Panc1 (cell line): Measurements from ENCODE around the gene SESN1. TPM values are rescaled to one million over a fixed set of nuclear protein-coding genes. Genes with fewer than 3 reads are reported as not detected.
"Not testable (repeated sequence)": the region's sequence is repeated elsewhere in the genome, so short reads cannot be mapped to it uniquely, and the experiment has no call there.

Experiments used
- ATAC-seq: fragments of 200-7000 bp; cut with Tn5 transposase; 2 replicates; pipeline ENCODE4 v1.9.1; 2020; ENCODE audit warnings: mild to moderate bottlenecking, moderate library complexity
- BruUV-seq: library from RNA; stranded (reverse); fragments of 400-500 nt; replicated peaks from 2 replicates; lab custom pipeline; 2021; lab: Mats Ljungman, UMichigan
- CTCF ChIA-PET: fragments of 300-600 bp; sonication (Branson Sonifier 250); formaldehyde crosslinking; loops from one replicate; lab custom pipeline; 2022; ENCODE audit warnings: antibody characterized with exemption; lab: Charles Lee
- POLR2A ChIA-PET: fragments of 300-600 bp; sonication (Branson Sonifier 250); formaldehyde crosslinking; loops from one replicate; lab custom pipeline; 2022; ENCODE audit warnings: antibody characterized with exemption; lab: Charles Lee
- DNase-seq: peaks from one replicate; pipeline ENCODE4 v3.0.0-alpha.2; 2010; ENCODE audit warnings: low read depth, low spot score
- H3K27ac ChIP-seq: 2 replicates; pipeline ENCODE4 v1.5.1; 2011; ENCODE audit warnings: mild to moderate bottlenecking, low read length, inconsistent platforms
- H3K27me3 ChIP-seq: fragments of 200-500 bp; sonication (Bioruptor generic); 2 replicates; pipeline ENCODE4 v1.6.0; 2014; ENCODE audit warnings: low read length, inconsistent platforms; ENCODE audit not compliant: control insufficient read depth, insufficient read depth
- H3K36me3 ChIP-seq: fragments of 200-500 bp; sonication (Bioruptor generic); 2 replicates; pipeline ENCODE4 v1.5.1; 2014; ENCODE audit warnings: inconsistent platforms, mild to moderate bottlenecking, low read length, moderate library complexity; ENCODE audit not compliant: control insufficient read depth, insufficient read depth
- H3K4me1 ChIP-seq: 2 replicates; pipeline ENCODE4 v1.5.1; 2011; ENCODE audit warnings: inconsistent platforms, mild to moderate bottlenecking, low read length, moderate library complexity; ENCODE audit not compliant: control insufficient read depth, insufficient read depth
- H3K4me3 ChIP-seq, 2 experiments: 2 replicates each; pipeline ENCODE4 v1.5.1; 2011 to 2012; ENCODE audit warnings: low read depth in 2 of 2, low read length in 2 of 2, mild to moderate bottlenecking in 2 of 2, inconsistent platforms in 1 of 2, moderate library complexity in 1 of 2
- H3K9me3 ChIP-seq: fragments of 200-500 bp; sonication (Bioruptor generic); 2 replicates; pipeline ENCODE4 v1.5.1; 2014; ENCODE audit warnings: low read depth, mild to moderate bottlenecking, inconsistent platforms, low read length, moderate library complexity; ENCODE audit not compliant: control insufficient read depth, insufficient read depth
- POLR2AphosphoS5 ChIP-seq: IDR thresholded peaks from 2 replicates; pipeline ENCODE4 v1.6.1; 2012; ENCODE audit warnings: mild to moderate bottlenecking, low read depth, low read length, moderate library complexity
- REST ChIP-seq, 2 experiments: IDR thresholded peaks; 2 replicates each; pipeline ENCODE4 v1.6.1; 2011 to 2012; ENCODE audit warnings: low read depth in 2 of 2, control low read depth in 1 of 2, low read length in 1 of 2, mild to moderate bottlenecking in 1 of 2, moderate library complexity in 1 of 2; ENCODE audit not compliant: insufficient read depth in 1 of 2
- SIN3A ChIP-seq: IDR thresholded peaks from 2 replicates; pipeline ENCODE4 v1.6.1; 2012; ENCODE audit warnings: low read depth, mild to moderate bottlenecking, low read length, moderate library complexity, borderline replicate concordance; ENCODE audit not compliant: insufficient read depth
- TCF7L2 ChIP-seq: IDR thresholded peaks from 2 replicates; pipeline ENCODE4 v1.6.1; 2011; ENCODE audit warnings: mild to moderate bottlenecking, low read depth, low read length, inconsistent platforms
- in situ Hi-C: cut with HindIII; loops from 2 replicates; pipeline ENCODE4 v1.10.0; 2016; ENCODE audit warnings: low sequenced_read_pairs, low pct_unique_long_range_greater_than_20kb
- intact Hi-C: fragments of 100-400 bp; cut with micrococcal nuclease; formaldehyde crosslinking; loops from one replicate; pipeline ENCODE4 v1.10.0; 2022; ENCODE audit not compliant: unreplicated experiment
- total RNA-seq: library from RNA; stranded (reverse); gene quantifications from one replicate; pipeline ENCODE4 v1.2.1, GENCODE V29; 2021; ENCODE audit not compliant: unreplicated experiment
- TF ChIP-seq, protein P1 (sequence below): fragments of 450-650 bp; IDR thresholded peaks from 2 replicates; pipeline ENCODE4 v1.5.1; 2017; ENCODE audit warnings: mild to moderate bottlenecking

The SESN1 gene
- total RNA-seq, 1 experiment from 2014 or later, result 11.3 TPM

DNA sequence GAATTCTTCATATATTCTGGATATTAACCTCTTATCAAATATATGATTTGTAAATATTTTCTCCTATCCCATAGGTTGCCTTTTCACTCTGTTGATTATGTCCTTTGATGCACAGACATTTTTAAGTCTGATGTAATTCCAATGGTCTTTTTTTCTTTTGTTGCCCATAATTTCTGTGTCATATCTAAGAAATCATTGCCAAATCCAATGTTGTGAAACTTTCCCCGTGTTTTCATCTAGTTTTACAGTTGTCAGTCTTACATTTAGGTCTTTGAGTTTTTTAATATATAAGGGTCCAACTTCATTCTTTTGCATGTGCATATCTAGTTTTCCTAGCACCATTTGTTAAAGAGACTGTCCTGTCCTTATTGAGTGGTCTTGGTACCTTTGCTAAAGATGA, 111.5 kb downstream of the SESN1 start:
- POLR2A ChIA-PET, result no interaction called here

GRCh38 chr6:108982154-108983113, 112.2 kb downstream of the SESN1 start:
- CTCF ChIA-PET, result interaction anchor here (0.7 kb wide), 1 partner anchor 311 kb away, joined by 4 read pairs; no protein-coding TSS in a partner anchor
- H3K9me3 ChIP-seq, result no peaks in the 10 kb centered on the region
- in situ Hi-C loops (no loop called here), intact Hi-C loops (no loop called here)
- no peaks in the 10 kb centered on the region for H3K27me3 ChIP-seq
- no peak overlapping the region for H3K27ac ChIP-seq
- no peak for DNase-seq
- POLR2A ChIA-PET, result interaction anchor here (0.7 kb wide), 1 partner anchor 112 kb away, joined by 4 read pairs; no protein-coding TSS in a partner anchor
- H3K4me3 ChIP-seq, result no peak overlapping the region
- no peaks in the 10 kb centered on the region for H3K4me1 ChIP-seq
- BruUV-seq, result no TSS peak
- no peak for ATAC-seq
- TF ChIP-seq REST (IDR thresholded peaks at IDR 0.05; ENCODE audit: insufficient read depth in 1 of 2, low read depth in 2 of 2, low read length in 1 of 2), result no peak
- TF ChIP-seq TCF7L2, result no peak
- no peak for TF ChIP-seq SIN3A
- TF ChIP-seq, protein P1, sequence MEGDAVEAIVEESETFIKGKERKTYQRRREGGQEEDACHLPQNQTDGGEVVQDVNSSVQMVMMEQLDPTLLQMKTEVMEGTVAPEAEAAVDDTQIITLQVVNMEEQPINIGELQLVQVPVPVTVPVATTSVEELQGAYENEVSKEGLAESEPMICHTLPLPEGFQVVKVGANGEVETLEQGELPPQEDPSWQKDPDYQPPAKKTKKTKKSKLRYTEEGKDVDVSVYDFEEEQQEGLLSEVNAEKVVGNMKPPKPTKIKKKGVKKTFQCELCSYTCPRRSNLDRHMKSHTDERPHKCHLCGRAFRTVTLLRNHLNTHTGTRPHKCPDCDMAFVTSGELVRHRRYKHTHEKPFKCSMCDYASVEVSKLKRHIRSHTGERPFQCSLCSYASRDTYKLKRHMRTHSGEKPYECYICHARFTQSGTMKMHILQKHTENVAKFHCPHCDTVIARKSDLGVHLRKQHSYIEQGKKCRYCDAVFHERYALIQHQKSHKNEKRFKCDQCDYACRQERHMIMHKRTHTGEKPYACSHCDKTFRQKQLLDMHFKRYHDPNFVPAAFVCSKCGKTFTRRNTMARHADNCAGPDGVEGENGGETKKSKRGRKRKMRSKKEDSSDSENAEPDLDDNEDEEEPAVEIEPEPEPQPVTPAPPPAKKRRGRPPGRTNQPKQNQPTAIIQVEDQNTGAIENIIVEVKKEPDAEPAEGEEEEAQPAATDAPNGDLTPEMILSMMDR, result no peak
- no peak for TF ChIP-seq POLR2AphosphoS5
- no peaks in the 10 kb centered on the region for H3K36me3 ChIP-seq

More for the DNA sequence above, 111.5 kb downstream of the SESN1 start:
- no TSS peak for BruUV-seq
- Histone ChIP-seq H3K27me3 (no peaks in the 10 kb centered on the region), H3K27ac (no peak overlapping the region), H3K4me1 (no peaks in the 10 kb centered on the region), H3K9me3 (no peaks in the 10 kb centered on the region), H3K4me3 (no peak overlapping the region), H3K36me3 (no peaks in the 10 kb centered on the region)
- TF ChIP-seq TCF7L2, result no peak
- TF ChIP-seq SIN3A, result no peak
- TF ChIP-seq POLR2AphosphoS5, result no peak
- TF ChIP-seq REST (IDR thresholded peaks at IDR 0.05; ENCODE audit: insufficient read depth in 1 of 2, low read depth in 2 of 2, low read length in 1 of 2), result no peak
- TF ChIP-seq, protein P1, result no peak
- no peak for ATAC-seq
- CTCF ChIA-PET, result no interaction called here
- in situ Hi-C loops (no loop called here), intact Hi-C loops (no loop called here)
- DNase-seq, result no peak

DNA sequence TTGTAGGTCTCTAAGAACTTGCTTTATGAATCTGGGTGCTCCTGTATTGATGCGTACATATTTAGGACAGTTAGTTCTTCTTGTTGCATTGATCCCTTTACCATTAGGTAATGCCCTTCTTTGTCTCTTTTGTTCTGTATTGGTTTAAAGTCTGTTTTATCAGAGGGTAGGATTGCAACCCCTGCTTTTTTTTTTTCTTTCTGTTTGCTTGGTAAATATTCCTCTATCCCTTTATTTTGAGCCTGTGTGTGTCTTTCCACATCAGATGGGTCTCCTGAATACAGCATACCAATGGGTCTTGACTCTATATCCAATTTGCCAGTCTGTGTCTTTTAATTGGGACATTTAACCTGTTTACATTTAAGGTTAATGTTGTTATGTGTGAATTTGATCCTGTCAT, 116.0 kb downstream of the SESN1 start:
- in situ Hi-C loops, intact Hi-C loops, DNase-seq, H3K27ac ChIP-seq, H3K27me3 ChIP-seq, H3K36me3 ChIP-seq, H3K4me1 ChIP-seq, H3K4me3 ChIP-seq, ATAC-seq, H3K9me3 ChIP-seq, BruUV-seq, POLR2A ChIA-PET, CTCF ChIA-PET: not testable (repeated sequence)
